GM10847 (cell line): ENCODE measurements around the gene KAT8.

ENCODE experiments used
- POLR2A ChIP-seq: IDR thresholded peaks from 2 replicates; pipeline ENCODE4 v1.6.1; 2011; ENCODE audit not compliant: insufficient read length; ENCODE audit errors: extremely low read depth

The KAT8 gene

GRCh38 chr16:31132303-31132979 is 15.0 kb downstream of the KAT8 start:
- no peak for TF ChIP-seq POLR2A

GRCh38 chr16:31133046-31133501 is 15.6 kb downstream of the KAT8 start:
- no peak for TF ChIP-seq POLR2A

GRCh38 chr16:31134091-31134571 is 16.7 kb downstream of the KAT8 start:
- TF ChIP-seq POLR2A = no peak

GRCh38 chr16:31134625-31135534 is 17.4 kb downstream of the KAT8 start:
- no peak for TF ChIP-seq POLR2A

- TF ChIP-seq POLR2A = no peak
Observed at GRCh38 chr16:31135535-31136286, 18.2 kb downstream of the KAT8 start, which contains the start of gene PRSS8. TSS of gene PRSS8 (minus strand) at chr16:31135727. CDS start at chr16:31135498, 229 bp downstream.

- TF ChIP-seq POLR2A = no peak
Observed at GRCh38 chr16:31136287-31136662, 18.8 kb downstream of the KAT8 start.

- TF ChIP-seq POLR2A = no peak
Observed at GRCh38 chr16:31138621-31139578, 21.4 kb downstream of the KAT8 start.

GRCh38 chr16:31141489-31142108 is 24.1 kb downstream of the KAT8 start:
- no peak for TF ChIP-seq POLR2A

GRCh38 chr16:31142109-31143010 is 24.9 kb downstream of the KAT8 start:
- TF ChIP-seq POLR2A = no peak

- no peak for TF ChIP-seq POLR2A
Observed at GRCh38 chr16:31143011-31143693, 25.7 kb downstream of the KAT8 start.

- no peak for TF ChIP-seq POLR2A
Observed at GRCh38 chr16:31143694-31144148, 26.3 kb downstream of the KAT8 start.

GRCh38 chr16:31145398-31145990 is 28.0 kb downstream of the KAT8 start:
- no peak for TF ChIP-seq POLR2A
